ENCODE data around the gene MYO1D.

DNA sequence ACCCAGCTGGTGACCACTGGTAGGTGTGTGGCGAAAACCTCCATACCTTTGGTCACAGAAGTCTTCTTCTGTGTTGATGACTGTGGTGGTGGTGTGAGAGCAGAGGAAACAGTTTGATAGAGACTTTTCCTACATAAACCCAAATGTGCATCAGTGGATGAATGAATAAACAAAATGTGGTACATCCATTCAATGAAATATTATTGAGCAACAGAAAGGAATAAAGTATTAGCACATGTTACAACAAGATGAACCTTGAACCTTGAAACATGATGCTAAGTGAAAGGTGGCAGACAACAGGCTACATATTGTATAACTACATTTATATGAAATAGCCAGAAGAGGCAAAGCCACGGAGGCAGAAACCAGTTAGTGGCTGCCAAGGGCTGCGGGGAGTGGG lies 374.9 kb downstream of the MYO1D start:
- TF ChIP-seq POLR2A (IDR thresholded peaks at IDR 0.05) (no peak), POLR2AphosphoS5 (IDR thresholded peaks at IDR 0.05) (no peak)
